H1 (cell line): ENCODE results near the gene PARP14. TPM values are rescaled to one million over a fixed set of nuclear protein-coding genes. Genes with fewer than 3 reads are reported as not detected.

Experiments
- GABPA ChIP-seq: IDR thresholded peaks from 2 replicates; pipeline ENCODE4 v1.6.1; 2011; ENCODE audit warnings: mild to moderate bottlenecking, low read length, moderate library complexity, borderline replicate concordance; ENCODE audit not compliant: insufficient read depth
- HDAC2 ChIP-seq, 2 experiments: fragments of 300-600 bp in 1 of 2; sonication (generic) in 1 of 2; IDR thresholded peaks; 2 replicates each; pipeline ENCODE4 v1.6.1; 2011 to 2012; ENCODE audit warnings: low read depth in 2 of 2, low read length in 2 of 2, mild to moderate bottlenecking in 2 of 2, moderate library complexity in 2 of 2, borderline replicate concordance in 1 of 2, inconsistent platforms in 1 of 2
- SP2 ChIP-seq: IDR thresholded peaks from 2 replicates; pipeline ENCODE4 v1.6.1; 2012; ENCODE audit warnings: mild to moderate bottlenecking, low read length, inconsistent platforms
- polyA plus RNA-seq, 7 experiments: library from polyadenylated mRNA; depleted of rRNA in 3 of 7; stranded (reverse) in 5 of 7; unstranded in 2 of 7; fragments of >200 nt in 5 of 7; fragments of 200-250 nt in 2 of 7; gene quantifications; 1 replicate in 5 of 7; 2 replicates in 1 of 7; 4 replicates in 1 of 7; pipeline versions ENCODE4 v1.2.1 to v1.2.3, GENCODE V29; 2011 to 2013; ENCODE audit warnings: missing spikeins in 2 of 7, mixed read lengths in 2 of 7
- total RNA-seq: library from RNA; stranded (reverse); fragmentation: NEBNext Ultra II Directional; extraction: Animal tissue kit (Norgen Biotek cat#: 25700); gene quantifications from 2 replicates; pipeline ENCODE4 v1.2.1, GENCODE V29; 2021

PARP14 gene
- total and polyA plus RNA-seq, 2 of the 8 experiments (the other 6 are each of a cell fraction or from before 2014, with no cell fraction given): 12.6 to 17.6 TPM

DNA sequence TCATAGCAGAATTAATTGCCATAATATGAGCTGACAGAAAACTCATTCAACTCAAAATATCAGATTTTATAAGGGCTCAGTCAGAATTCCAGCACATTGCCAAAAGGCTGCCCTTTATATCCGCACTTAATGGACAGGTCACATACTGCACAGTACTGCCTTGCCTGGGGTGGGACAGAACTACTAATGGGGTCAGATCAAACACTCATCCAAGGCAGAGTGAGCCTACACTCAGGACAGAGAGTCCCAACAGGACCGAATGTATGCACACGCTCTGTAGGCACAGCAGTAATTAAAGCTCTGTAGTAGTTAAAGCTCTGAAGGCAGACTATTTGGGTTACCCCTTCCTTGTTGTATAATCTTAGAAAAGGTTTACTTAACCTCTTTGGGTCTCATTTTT lies 85.8 kb downstream of the PARP14 start (continued):
- TF ChIP-seq HDAC2 (IDR thresholded peaks at IDR 0.05; ENCODE audit: borderline replicate concordance in 1 of 2, low read depth in 2 of 2, low read length in 2 of 2) (no peak), SP2 (no peak), GABPA (no peak)
